ENCODE results near the gene SCN1B.

GRCh38 chr19:35085947-35086346 lies 55.7 kb downstream of the SCN1B start:
- TF ChIP-seq CTCF (IDR thresholded peaks at IDR 0.05) (no peak), GATA3 (IDR thresholded peaks at IDR 0.05; ENCODE audit: borderline replicate concordance) (no peak), POLR2A (IDR thresholded peaks at IDR 0.05; ENCODE audit: low read length) (no peak), HMGXB4 (CRISPR knock-in tag; IDR thresholded peaks at IDR 0.05; ENCODE audit: borderline replicate concordance) (no peak), FOSL2 (IDR thresholded peaks at IDR 0.05) (no peak), FOSL2 (CRISPR knock-in tag; IDR thresholded peaks at IDR 0.05) (no peak)
